GM23248 (cell line): Measurements from ENCODE around the gene DNAI2. TPM values are rescaled to one million over a fixed set of nuclear protein-coding genes. Genes with fewer than 3 reads are reported as not detected.

ENCODE experiments used
- DNase-seq: peaks from one replicate; pipeline ENCODE4 v3.0.0-alpha.2; 2015
- H2AFZ ChIP-seq: fragments of 200-600 bp; sonication (generic); 2 replicates; pipeline ENCODE4 v1.6.1; 2016; ENCODE audit warnings: antibody characterized with exemption
- H3F3A ChIP-seq: fragments of 200-600 bp; sonication (generic); 2 replicates; pipeline ENCODE4 v1.6.1; 2016; ENCODE audit warnings: mild to moderate bottlenecking, antibody characterized with exemption, mixed run types; ENCODE audit not compliant: insufficient read depth
- H3K27ac ChIP-seq: fragments of 200-600 bp; sonication (generic); 2 replicates; pipeline ENCODE4 v1.5.1; 2016; ENCODE audit warnings: mild to moderate bottlenecking
- H3K27me3 ChIP-seq: fragments of 200-600 bp; sonication (generic); replicated peaks from 2 replicates; pipeline ENCODE4 v1.6.1; 2016; ENCODE audit warnings: mild to moderate bottlenecking; ENCODE audit not compliant: insufficient read depth
- H3K36me3 ChIP-seq: fragments of 200-600 bp; sonication (generic); 2 replicates; pipeline ENCODE4 v1.6.1; 2016; ENCODE audit warnings: low read depth, mild to moderate bottlenecking
- H3K4me1 ChIP-seq: fragments of 200-600 bp; sonication (generic); 2 replicates; pipeline ENCODE4 v1.6.1; 2016; ENCODE audit warnings: mild to moderate bottlenecking; ENCODE audit not compliant: insufficient read depth
- H3K4me2 ChIP-seq: fragments of 200-600 bp; sonication (generic); one replicate; pipeline ENCODE4 v1.6.1; 2016; ENCODE audit warnings: mild to moderate bottlenecking; ENCODE audit not compliant: unreplicated experiment
- H3K4me3 ChIP-seq: fragments of 200-600 bp; sonication (generic); 2 replicates; pipeline ENCODE4 v1.5.1; 2016; ENCODE audit warnings: mild to moderate bottlenecking
- H3K79me2 ChIP-seq: fragments of 200-600 bp; sonication (generic); 2 replicates; pipeline ENCODE4 v1.6.1; 2016; ENCODE audit warnings: mild to moderate bottlenecking; ENCODE audit not compliant: insufficient read depth
- H3K9ac ChIP-seq: fragments of 200-600 bp; sonication (generic); 2 replicates; pipeline ENCODE4 v1.6.1; 2016; ENCODE audit warnings: mild to moderate bottlenecking
- H3K9me2 ChIP-seq: fragments of 200-600 bp; sonication (generic); 2 replicates; pipeline ENCODE4 v1.6.1; 2016; ENCODE audit warnings: mixed run types, mild to moderate bottlenecking, moderate library complexity; ENCODE audit not compliant: insufficient read depth
- H3K9me3 ChIP-seq: fragments of 200-600 bp; sonication (generic); one replicate; pipeline ENCODE4 v1.6.1; 2017; ENCODE audit warnings: low read depth
- H4K20me1 ChIP-seq: fragments of 200-600 bp; sonication (generic); 2 replicates; pipeline ENCODE4 v1.6.0; 2016; ENCODE audit not compliant: insufficient read depth
- EZH2 ChIP-seq: fragments of 200-600 bp; sonication (generic); IDR thresholded peaks from 2 replicates; pipeline ENCODE4 v1.6.1; 2018; ENCODE audit warnings: antibody characterized with exemption, mild to moderate bottlenecking; ENCODE audit not compliant: insufficient read depth, poor library complexity, severe bottlenecking
- EZH2phosphoT487 ChIP-seq: fragments of 200-600 bp; sonication (generic); IDR thresholded peaks from 2 replicates; pipeline ENCODE4 v1.6.1; 2018; ENCODE audit warnings: antibody characterized with exemption, moderate library complexity, mild to moderate bottlenecking, low read depth; ENCODE audit not compliant: insufficient read depth
- WGBS, 2 experiments: methylation state at CpG; one replicate each; pipeline ENCODE4 v1.1.6; 2015 to 2017; ENCODE audit warnings: low lambda C conversion rate in 2 of 2, low coverage in 1 of 2; ENCODE audit errors: missing lambda C conversion rate in 2 of 2; 5-methylcytosine and 5-hydroxymethylcytosine counted together
- in situ Hi-C: fragments of 300-500 bp; cut with MboI; formaldehyde crosslinking; loops from 2 replicates; pipeline ENCODE4 v1.15.0; 2020
- polyA plus RNA-seq: library from polyadenylated mRNA; unstranded; fragments of >200 nt; fragmentation: Nextera tagmentation; extraction: Ambion mirVana; gene quantifications from 2 replicates; pipeline ENCODE4 v1.2.1, GENCODE V29; 2016
- total RNA-seq: library from RNA; depleted of rRNA; stranded (reverse); fragments of >200 nt; shearing (Covaris generic); gene quantifications from 2 replicates; pipeline ENCODE4 v1.2.3, GENCODE V29; 2014

The DNAI2 gene
- total and polyA plus RNA-seq, 2 experiments from 2014 or later: not detected

- H3K27ac ChIP-seq: no peak overlapping the region
- H3K9me2 ChIP-seq: no peaks in the 10 kb centered on the region
- no peak overlapping the region for H2AFZ ChIP-seq
- no peak for TF ChIP-seq EZH2phosphoT487
- no peak for TF ChIP-seq EZH2
- no peak overlapping the region for H3K4me3 ChIP-seq
- H3K9ac ChIP-seq: no peak overlapping the region
- H3K27me3 ChIP-seq: peaks cover 62% of the 10 kb centered on the region
- H3K4me2 ChIP-seq: no peak overlapping the region
- no peaks in the 10 kb centered on the region for H3K36me3 ChIP-seq
- no peaks in the 10 kb centered on the region for H4K20me1 ChIP-seq
- in situ Hi-C loops: no loop called here
- no peaks in the 10 kb centered on the region for H3K9me3 ChIP-seq
- DNase-seq: no peak
- WGBS, 2 experiments: 53 to 62% methylated on average over 9 to 10 of the region's 10 CpGs
- no peaks in the 10 kb centered on the region for H3K4me1 ChIP-seq
- H3F3A ChIP-seq: no peaks in the 10 kb centered on the region
- no peaks in the 10 kb centered on the region for H3K79me2 ChIP-seq
Observed at GRCh38 chr17:74354561-74354960, 80.5 kb downstream of the DNAI2 start.

- TF ChIP-seq EZH2phosphoT487: no peak
- no peak for TF ChIP-seq EZH2
- 65 to 73% methylated on average over 7 to 8 of the region's 8 CpGs for WGBS, 2 experiments
- in situ Hi-C loops: no loop called here
Observed at GRCh38 chr17:74355065-74355464, 81.0 kb downstream of the DNAI2 start.

GRCh38 chr17:74356646-74357465, 82.8 kb downstream of the DNAI2 start:
- Histone ChIP-seq H3K4me3 (no peak overlapping the region), H3K9me2 (no peaks in the 10 kb centered on the region), H3K27me3 (peaks cover 70% of the 10 kb centered on the region), H3K79me2 (no peaks in the 10 kb centered on the region), H3K9me3 (no peaks in the 10 kb centered on the region), H3K9ac (no peak overlapping the region), H3F3A (no peaks in the 10 kb centered on the region), H3K4me1 (no peaks in the 10 kb centered on the region), H3K4me2 (no peak overlapping the region), H3K27ac (no peak overlapping the region), H4K20me1 (no peaks in the 10 kb centered on the region), H3K36me3 (no peaks in the 10 kb centered on the region), H2AFZ (no peak overlapping the region)
- WGBS, 2 experiments: 4% methylated on average over 40 to 98 of the region's 105 CpGs
- in situ Hi-C loops: no loop called here
- TF ChIP-seq EZH2phosphoT487 (no peak), EZH2 (no peak)
- peak; percentile 24 for DNase-seq

More at GRCh38 chr17:74355065-74355464, 81.0 kb downstream of the DNAI2 start:
- H3K27me3 ChIP-seq: peaks cover 65% of the 10 kb centered on the region
- no peaks in the 10 kb centered on the region for H3K79me2 ChIP-seq
- no peaks in the 10 kb centered on the region for H3K4me1 ChIP-seq
- no peak for DNase-seq
- H3K9me3 ChIP-seq: no peaks in the 10 kb centered on the region
- no peak overlapping the region for H3K27ac ChIP-seq
- H3K36me3 ChIP-seq: no peaks in the 10 kb centered on the region
- H3F3A ChIP-seq: no peaks in the 10 kb centered on the region
- H4K20me1 ChIP-seq: no peaks in the 10 kb centered on the region
- no peaks in the 10 kb centered on the region for H3K9me2 ChIP-seq
- H2AFZ ChIP-seq: no peak overlapping the region
- no peak overlapping the region for H3K4me3 ChIP-seq
- no peak overlapping the region for H3K4me2 ChIP-seq
- no peak overlapping the region for H3K9ac ChIP-seq

- Histone ChIP-seq H3K9ac (no peak overlapping the region), H3K4me2 (no peak overlapping the region), H3K4me1 (no peaks in the 10 kb centered on the region), H3K4me3 (no peak overlapping the region), H3K27ac (no peak overlapping the region), H3K9me3 (no peaks in the 10 kb centered on the region), H3K27me3 (peaks cover 65% of the 10 kb centered on the region), H3K79me2 (no peaks in the 10 kb centered on the region), H4K20me1 (no peaks in the 10 kb centered on the region), H3K36me3 (no peaks in the 10 kb centered on the region), H3K9me2 (no peaks in the 10 kb centered on the region), H3F3A (no peaks in the 10 kb centered on the region), H2AFZ (no peak overlapping the region)
- in situ Hi-C loops: no loop called here
- no peak for DNase-seq
- WGBS, 2 experiments: 16 to 26% methylated on average over 30 to 32 of the region's 32 CpGs
- TF ChIP-seq EZH2: no peak
- TF ChIP-seq EZH2phosphoT487: no peak
Observed at GRCh38 chr17:74357466-74357809, 83.4 kb downstream of the DNAI2 start.
